SK-N-MC (cell line): Measurements from ENCODE around the gene PAX9.

Experiments
- EZH2 ChIP-seq: fragments of 200-600 bp; sonication (generic); IDR thresholded peaks from one replicate; pipeline ENCODE4 v1.6.1; 2017; ENCODE audit warnings: antibody characterized with exemption
- POLR2AphosphoS5 ChIP-seq: IDR thresholded peaks from 2 replicates; pipeline ENCODE4 v1.6.1; 2012; ENCODE audit warnings: mild to moderate bottlenecking, low read depth, low read length, borderline replicate concordance

GRCh38 chr14:36617824-36618223, 43.8 kb upstream of the PAX9 start:
- TF ChIP-seq EZH2 = no peak
- no peak for TF ChIP-seq POLR2AphosphoS5
